GM21619 (cell line): Measurements from ENCODE around the gene VPS13C.
"Not testable (repeated sequence)": the region's sequence is repeated elsewhere in the genome, so short reads cannot be mapped to it uniquely, and the experiment has no call there.

ENCODE experiments used
- ATAC-seq: cut with Tn5 transposase; IDR thresholded peaks from one replicate; pipeline ENCODE4 v1.9.1; 2021; ENCODE audit not compliant: unreplicated experiment

Gene VPS13C

GRCh38 chr15:62050115-62050514 is 10.1 kb downstream of the VPS13C start:
- no peak for ATAC-seq

DNA sequence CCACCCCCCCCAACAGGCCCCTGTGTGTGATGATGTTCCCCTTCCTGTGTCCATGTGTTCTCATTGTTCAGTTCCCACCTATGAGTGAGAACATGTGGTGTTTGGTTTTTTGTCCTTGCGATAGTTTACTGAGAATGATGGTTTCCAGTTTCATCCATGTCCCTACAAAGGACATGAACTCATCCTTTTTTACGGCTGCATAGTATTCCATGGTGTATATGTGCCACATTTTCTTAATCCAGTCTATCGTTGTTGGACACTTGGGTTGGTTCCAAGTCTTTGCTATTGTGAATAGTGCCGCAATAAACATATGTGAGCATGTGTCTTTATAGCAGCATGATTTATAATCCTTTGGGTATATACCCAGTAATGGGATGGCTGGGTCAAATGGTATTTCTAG is 12.0 kb downstream of the VPS13C start:
- ATAC-seq: not testable (repeated sequence)

DNA sequence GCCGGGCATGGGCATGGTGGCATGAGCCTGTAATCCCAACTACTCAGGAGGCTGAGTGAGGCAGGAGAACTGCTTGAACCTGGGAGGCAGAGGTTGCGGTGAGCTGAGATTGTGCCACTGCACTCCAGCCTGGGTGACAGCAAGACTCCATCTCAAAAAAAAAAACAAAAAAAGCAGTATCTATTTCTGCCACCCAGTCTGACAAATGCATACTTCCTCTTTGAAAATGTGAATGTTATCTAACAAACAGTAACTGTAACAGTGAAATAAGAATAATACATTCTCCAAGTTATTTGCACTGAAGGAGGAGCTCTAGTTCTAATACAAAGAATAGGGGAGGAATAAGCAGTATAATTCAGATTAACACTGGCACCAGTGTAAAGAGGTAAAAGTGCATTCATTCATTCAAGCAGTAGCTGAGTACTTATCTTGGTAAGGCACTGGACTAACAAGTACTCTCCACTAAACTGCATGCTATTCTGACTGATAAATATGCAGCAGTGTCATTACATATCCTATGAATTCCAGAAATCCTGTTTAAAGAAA is 12.9 kb downstream of the VPS13C start:
- ATAC-seq: no peak

DNA sequence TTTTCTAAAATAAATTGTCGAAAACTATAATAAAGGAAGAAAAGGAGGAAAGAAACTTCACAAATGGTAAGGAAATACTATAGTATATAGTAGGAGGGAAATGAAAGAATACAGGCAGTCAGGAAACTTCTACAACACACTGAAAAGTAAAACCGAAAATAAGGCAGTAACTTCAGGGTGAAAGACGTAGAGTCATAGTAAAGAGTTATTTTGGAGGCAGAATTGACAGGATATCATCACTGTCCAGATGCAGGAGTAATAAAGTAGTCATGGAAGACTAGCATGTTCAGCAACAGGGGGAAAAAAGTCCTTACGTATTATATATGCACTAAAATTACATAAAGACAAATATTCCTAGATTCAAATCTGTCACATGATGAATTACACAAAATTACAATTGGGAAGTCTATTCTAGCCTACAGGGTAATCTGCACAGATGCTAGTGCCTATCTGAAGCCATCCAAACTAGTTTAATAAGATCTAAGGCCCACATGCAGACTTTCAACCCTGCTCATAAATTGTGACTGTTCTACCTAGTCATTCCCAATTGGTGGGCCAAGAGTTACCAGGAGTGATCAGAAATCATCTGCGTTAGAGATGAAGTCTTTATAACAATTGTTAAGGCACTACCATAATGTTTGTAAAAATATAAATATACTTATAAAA is 14.0 kb downstream of the VPS13C start:
- ATAC-seq: peak; percentile 80

DNA sequence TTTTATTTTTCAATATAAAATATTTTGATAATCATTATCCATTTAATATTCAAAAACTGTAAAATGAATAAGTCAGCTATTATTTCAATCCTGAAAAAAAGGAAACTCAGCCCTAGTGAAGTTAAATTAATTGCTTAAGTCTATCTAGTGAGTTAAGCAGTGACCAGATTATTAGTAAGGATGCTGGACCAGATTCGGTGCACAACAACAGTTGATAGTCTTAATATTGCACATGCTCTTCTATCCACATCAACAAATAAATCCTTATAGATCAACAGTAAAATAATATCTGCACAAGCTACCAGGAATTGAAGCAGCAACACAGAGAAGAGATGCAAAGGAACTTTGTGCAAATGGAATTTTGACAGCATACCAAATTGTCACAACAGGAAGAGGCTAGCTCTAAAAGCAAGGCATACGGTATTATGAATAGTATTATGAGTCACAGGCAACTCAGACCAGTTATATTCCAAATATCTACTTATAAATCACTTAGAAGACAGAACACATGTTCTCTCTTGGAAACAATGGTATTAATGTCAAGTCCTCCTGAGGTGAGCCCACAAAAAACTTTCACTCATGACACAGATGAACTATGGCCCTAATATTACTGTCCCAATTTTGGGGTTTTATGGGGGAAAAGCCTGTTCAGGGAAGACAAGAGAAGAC is 24.9 kb downstream of the VPS13C start:
- ATAC-seq: no peak

DNA sequence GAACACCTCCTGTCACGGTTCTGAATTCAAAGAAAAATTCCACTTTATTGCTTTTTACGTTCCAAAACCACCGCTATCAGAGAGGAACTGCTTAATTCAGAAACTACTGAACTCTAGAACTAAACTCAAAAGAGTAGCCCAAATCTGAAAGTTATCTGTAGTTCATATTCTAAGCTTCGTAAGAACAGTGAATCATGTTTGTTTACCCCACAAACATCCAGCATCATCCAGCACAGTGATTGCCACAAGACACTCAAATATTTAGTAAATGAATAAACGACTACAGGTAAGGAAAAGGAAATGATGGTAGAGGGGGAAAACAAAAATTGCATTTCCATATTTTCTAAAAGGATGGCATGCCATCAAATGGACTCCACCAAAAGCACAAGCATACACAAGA is 32.3 kb downstream of the VPS13C start:
- no peak for ATAC-seq

DNA sequence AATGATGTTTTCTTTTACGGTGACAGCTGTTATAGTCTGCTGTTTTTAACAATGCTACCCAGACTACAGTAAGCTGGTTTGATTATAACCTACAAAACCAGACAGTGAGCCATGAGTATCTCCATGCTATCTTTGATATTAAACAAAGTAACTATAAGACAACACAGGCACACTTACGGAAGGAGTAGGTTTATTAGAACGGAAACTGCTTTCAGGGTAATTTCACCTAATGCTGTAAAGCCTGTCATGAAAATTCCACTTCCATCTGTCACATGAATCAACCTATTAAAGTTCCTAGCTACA is 33.0 kb downstream of the VPS13C start:
- ATAC-seq: no peak

GRCh38 chr15:62026487-62027262 is 33.6 kb downstream of the VPS13C start:
- ATAC-seq: no peak

DNA sequence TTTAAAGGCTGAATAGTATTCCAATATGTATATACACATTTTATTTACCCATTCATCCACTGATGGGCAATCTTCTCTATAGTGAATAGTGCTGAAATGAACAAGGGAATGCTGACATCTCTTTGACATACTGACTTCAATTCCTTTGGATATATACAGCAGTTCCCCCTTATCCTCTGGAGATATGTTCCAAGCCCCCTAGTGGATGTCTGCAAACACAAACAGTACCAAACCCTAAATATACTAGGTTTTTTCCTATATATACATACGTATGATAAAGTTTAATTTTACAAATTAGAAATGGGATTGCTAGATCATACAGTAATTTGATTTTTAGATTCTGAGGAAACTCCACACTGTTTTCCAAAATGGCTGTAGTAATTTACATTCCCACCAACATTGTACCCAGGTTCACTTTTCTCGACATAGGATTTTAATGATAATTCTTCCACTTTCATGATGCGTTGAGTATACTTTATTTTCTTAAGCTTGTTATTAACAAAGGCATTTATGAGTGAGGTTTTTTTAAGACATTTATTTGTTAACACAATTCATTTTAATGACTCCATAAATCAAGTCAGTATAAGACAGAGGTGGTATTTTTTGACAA is 38.2 kb downstream of the VPS13C start:
- ATAC-seq: no peak

GRCh38 chr15:62020576-62021160 is 39.6 kb downstream of the VPS13C start:
- no peak for ATAC-seq

DNA sequence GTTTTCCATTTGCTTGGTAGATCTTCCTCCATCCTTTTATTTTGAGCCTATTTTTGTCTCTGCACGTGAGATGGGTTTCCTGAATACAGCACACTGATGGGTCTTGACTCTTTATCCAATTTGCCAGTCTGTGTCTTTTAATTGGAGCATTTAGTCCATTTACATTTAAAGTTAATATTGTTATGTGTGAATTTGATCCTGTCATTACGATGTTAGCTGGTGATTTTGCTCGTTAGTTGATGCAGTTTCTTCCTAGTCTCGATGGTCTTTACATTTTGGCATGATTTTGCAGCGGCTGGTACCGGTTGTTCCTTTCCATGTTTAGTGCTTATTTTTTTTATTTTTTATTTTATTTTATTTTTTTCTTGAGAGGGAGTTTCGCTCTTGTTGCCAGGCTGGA is 54.9 kb downstream of the VPS13C start:
- ATAC-seq: not testable (repeated sequence)

GRCh38 chr15:61997786-61998185 is 62.5 kb downstream of the VPS13C start:
- no peak for ATAC-seq

DNA sequence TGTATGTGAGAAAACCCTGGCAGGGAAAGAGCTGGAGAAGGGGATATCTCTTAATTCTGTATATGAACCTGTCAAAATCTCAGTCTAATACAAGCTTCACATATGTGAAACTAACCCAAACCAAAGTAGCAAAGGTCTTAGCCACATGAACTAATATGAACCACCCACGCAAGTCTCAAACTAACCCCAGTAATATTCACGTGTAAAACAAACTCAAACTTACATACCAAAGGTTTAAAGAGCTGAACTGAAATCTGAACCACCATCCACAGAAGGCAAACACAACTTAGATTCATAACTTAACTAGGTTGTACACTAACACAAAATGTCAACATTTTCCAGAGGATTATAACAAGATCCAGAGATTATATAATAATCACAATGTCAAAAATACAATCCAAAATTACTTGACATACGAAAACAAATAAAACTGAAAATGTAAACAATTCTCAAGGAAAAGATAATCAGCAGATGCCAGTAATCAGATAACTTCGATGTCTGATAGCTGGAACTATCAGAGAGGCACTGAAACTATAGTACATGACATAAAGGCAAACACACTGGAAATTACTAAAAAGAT is 64.1 kb downstream of the VPS13C start:
- ATAC-seq: no peak

- no peak for ATAC-seq
Measured at GRCh38 chr15:61994216-61994615, 66.0 kb downstream of the VPS13C start.

GRCh38 chr15:61992518-61992917 is 67.7 kb downstream of the VPS13C start:
- ATAC-seq: no peak

DNA sequence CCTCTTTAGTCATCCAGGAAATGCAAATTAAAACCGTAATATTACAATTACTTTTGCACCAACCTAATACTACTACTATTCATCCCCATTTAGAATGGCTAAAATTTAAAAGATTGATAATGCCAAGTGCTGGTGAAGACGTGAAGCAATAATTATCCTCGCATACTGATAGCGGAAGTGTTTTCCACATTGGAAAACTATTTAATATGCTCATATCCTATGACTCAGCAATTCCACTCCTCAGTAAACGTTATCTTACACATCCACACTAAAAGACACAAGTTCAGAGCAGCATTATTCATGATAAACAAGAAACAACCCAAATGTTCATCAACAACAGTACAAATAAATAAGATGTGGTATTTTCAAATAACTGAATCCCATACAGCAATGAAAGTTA is 70.6 kb downstream of the VPS13C start:
- no peak for ATAC-seq

DNA sequence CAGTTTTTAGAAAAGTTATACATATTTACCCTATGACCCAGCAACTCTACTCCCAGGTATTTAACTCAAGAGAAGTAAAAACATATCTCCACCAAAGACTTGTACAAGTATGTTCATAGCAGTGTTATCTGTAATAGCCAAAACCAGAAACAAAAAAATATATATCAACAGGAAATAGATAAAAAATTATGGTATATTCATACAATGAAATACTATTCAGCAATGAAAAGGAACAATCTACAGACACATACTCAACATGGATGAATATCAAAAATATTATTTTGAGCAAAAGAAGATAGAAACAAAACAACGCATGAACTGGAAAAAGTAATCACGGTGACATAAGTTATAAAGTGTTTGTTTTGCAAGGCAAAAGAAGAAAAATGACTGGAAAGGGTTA is 72.4 kb downstream of the VPS13C start:
- ATAC-seq: no peak

GRCh38 chr15:61983081-61983480 is 77.2 kb downstream of the VPS13C start:
- ATAC-seq: no peak

DNA sequence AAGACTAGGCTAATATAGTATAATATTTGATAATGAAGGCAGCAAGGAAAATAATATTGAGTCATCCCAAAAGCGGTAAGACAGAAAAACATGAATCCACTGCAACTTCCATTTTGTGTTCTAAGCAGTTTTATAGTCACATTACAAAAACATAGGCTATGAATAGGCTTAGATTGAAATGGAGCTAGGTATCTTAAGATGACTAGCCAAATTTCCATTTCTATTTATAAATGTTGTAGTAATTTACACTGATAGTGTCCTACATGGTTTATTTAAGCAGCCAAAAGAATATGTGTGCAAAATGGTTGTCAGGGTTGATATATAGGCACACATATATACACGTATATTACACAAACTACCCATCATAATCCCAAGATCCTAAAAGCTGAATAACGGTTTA is 82.0 kb downstream of the VPS13C start:
- no peak for ATAC-seq

DNA sequence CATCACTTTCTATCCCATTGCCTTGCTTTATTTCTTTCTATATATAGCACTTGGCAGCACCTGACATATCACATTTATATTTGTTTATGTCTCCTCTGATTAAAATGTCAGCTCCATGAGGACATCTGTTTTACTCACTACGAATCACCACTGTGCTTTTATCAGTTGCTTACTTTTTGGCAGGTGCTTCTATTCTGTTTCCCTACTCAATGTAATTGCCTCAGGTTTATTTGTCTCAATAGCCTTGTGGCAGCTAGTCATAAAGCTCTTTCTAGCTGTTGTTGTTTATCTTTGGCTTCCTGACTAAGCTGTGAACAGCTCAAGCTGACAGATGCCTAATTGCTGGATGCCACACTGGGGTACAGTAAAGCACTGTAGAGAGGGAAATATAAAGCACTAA is 85.5 kb downstream of the VPS13C start:
- ATAC-seq: no peak

- no peak for ATAC-seq
Measured at GRCh38 chr15:61974118-61974517, 86.1 kb downstream of the VPS13C start.
